ENCODE results near the gene BRD3. TPM values are rescaled to one million over a fixed set of nuclear protein-coding genes. Genes with fewer than 3 reads are reported as not detected.

Gene BRD3
- total RNA-seq, 1 donor from 2014 or later = 19.9 TPM

DNA sequence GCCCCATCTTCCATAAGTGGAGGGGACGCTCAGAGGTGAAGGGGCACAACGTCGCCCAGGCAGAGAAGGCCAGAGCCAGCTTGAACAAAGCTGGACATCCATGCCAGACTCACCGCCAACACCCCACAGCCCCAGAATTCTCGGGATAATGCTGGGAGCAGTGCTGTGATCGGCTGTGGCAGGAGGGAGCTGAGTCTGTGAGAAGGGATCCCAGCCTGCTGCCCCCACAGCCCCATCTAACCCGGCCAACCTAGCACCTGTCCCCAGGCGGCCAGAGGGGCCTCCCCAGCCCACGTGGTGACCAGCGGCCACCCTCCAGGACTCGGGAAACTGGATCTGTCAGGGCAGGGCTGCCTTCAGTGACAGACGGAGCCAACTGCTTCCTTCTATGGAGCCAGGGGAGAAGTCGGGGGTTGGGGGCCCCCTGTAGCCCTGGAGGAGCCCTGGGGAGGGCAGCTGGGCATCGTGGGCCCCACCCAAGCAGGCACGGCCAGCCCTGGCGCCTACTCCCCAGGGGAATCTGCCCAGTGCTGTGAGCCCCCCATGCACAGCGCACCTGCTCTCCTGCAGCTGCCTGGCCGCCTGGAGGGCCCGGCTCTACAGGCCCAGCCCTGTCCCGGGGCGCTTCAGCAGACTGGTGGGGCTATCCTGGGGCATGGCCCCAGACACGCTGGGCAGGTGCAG is 6.0 kb downstream of the BRD3 start:
- TF ChIP-seq, protein P1, sequence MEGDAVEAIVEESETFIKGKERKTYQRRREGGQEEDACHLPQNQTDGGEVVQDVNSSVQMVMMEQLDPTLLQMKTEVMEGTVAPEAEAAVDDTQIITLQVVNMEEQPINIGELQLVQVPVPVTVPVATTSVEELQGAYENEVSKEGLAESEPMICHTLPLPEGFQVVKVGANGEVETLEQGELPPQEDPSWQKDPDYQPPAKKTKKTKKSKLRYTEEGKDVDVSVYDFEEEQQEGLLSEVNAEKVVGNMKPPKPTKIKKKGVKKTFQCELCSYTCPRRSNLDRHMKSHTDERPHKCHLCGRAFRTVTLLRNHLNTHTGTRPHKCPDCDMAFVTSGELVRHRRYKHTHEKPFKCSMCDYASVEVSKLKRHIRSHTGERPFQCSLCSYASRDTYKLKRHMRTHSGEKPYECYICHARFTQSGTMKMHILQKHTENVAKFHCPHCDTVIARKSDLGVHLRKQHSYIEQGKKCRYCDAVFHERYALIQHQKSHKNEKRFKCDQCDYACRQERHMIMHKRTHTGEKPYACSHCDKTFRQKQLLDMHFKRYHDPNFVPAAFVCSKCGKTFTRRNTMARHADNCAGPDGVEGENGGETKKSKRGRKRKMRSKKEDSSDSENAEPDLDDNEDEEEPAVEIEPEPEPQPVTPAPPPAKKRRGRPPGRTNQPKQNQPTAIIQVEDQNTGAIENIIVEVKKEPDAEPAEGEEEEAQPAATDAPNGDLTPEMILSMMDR (conservative IDR thresholded peaks at IDR 0.05; ENCODE audit: low read depth, low read length) = no peak
- DNase-seq (ENCODE audit: low read depth) = no peak
- H3K4me3 ChIP-seq (ENCODE audit: low read depth, low read length) = no peak overlapping the region

DNA sequence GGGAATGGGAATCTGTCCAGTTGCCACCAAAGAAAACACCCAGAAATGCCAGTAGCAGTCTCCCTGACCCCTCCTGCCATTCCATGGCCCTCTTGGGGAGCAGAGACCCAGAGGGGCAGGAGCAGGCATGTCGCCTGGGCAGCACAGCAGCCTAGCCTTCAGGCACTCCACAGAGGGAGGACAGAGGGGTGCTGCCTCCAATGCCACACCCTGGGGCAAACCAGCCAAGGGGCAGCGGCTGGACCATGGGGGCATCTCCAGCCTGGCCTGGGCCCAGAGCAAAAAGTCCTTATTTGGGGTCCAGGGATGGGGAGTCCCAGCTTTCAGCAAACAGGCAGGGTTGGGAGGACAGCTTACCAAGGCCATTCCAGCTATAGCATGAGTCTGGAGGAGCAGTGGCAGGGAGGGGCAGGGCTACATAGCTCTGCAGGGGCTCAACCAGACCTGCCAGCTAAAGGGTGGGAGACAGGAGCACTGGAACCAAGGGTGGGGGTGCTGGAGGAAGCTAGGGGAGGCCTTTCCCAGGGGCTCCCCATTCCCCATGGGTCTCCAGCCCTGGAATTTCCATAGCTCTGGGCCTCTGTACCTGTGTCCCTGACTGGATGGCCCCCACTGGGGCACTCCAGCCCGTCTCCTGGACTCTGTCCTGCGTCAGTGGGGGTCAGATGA is 6.7 kb downstream of the BRD3 start:
- H3K4me3 ChIP-seq (ENCODE audit: low read depth, low read length) = no peak overlapping the region
- no peak for DNase-seq (ENCODE audit: low read depth)
- TF ChIP-seq, protein P1 (conservative IDR thresholded peaks at IDR 0.05; ENCODE audit: low read depth, low read length) = no peak

DNA sequence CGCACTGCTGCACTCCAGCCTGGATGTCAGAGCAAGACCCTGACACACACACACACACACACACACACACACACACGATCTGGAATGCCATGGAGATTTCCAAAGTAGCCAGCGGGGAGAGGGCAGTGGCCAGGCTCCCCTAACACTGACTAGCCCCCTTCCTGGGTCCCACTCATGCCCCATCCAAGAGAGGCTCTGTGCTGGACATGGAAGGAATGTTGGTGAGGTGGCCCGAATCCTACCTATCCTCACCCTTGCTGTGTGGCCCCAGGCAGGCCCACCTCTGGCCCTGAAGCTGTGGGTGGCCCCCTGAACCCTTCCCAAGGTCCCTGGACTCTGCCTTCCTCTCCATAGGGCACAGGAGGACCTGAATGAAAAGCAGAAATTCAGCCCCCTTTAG is 7.3 kb downstream of the BRD3 start:
- no peak overlapping the region for H3K4me3 ChIP-seq (ENCODE audit: low read depth, low read length)
- DNase-seq (ENCODE audit: low read depth) = no peak
- TF ChIP-seq, protein P1 (conservative IDR thresholded peaks at IDR 0.05; ENCODE audit: low read depth, low read length) = no peak

DNA sequence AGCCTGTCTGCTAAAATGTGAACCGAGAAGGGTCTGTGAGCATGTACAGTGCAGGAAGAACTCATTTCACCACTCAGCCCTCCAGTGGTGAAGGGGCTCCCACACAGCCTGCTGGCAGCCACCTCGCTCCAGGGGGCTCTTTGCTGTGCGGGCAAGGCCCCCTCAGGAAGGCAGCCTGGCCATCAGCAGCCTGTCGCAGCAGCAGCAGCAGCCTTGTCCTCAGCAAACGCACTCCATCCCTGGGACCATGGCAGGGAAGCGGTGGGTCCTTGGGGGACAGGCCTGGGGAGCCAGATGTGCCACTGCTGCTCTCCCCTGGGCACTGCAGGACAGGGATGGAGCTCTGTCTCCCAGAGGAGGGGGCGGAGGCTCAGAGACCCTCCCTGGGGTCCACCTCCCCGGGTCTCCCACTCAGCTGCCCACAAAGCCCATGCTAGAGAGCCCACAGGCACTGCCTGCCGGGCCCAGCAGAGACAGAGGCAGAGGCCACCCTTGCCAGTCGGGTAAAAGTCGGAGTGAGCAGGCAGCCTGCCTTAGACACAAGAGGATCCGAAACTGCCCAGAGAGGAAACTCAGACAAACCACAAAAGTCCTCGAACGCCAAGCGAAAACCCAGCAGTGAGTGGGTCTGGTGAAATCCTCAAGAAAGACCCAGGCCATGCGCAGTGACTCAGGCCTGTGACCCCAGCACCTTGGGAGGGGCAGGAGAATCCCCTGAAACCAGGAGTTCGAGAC is 8.0 kb downstream of the BRD3 start:
- TF ChIP-seq, protein P1 (conservative IDR thresholded peaks at IDR 0.05; ENCODE audit: low read depth, low read length) = no peak
- no peak for DNase-seq (ENCODE audit: low read depth)
- H3K4me3 ChIP-seq (ENCODE audit: low read depth, low read length) = no peak overlapping the region

DNA sequence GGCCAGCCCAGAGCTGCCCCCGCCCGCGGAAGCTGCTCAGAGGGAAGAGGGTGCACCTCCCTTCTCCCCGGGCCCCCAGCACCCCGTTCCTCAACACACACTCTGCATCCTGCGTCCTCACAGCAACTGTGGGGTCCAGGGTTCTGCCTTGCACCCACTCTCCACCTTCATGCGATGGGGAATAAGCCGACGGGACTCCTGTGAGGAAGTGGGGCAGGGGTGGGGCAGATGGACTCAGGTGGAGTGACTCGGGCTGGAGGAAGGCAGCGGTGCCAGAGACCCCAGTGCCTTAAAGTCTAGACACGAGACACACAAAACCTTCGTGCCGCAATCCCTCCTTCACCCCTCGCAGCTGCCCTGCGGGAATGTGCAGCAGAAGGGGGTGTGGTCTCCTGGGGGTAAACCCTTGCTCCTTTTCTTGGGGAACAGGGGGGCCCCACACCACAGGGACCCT is 8.6 kb downstream of the BRD3 start:
- TF ChIP-seq, protein P1 (conservative IDR thresholded peaks at IDR 0.05; ENCODE audit: low read depth, low read length) = no peak
- H3K4me3 ChIP-seq (ENCODE audit: low read depth, low read length) = no peak overlapping the region
- DNase-seq (ENCODE audit: low read depth) = no peak

DNA sequence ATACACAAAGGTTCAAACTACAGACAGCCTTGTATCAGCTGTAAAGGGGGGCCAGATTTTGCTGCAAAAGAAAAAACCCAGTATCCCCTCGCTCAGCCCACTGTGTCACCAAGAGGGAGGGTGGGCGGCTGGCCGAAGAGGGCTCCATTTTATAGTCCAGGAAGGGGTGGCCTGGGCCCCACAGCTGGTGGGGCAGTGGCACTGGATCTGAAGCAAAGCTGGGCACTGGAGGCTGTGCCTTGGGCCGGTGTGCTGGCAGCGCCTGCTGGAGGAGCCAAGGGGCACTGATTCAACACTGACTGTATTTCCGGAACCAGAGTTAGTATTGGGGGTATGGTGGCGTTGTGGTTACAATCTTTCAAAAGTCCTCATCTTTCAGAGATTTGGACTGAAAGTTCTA is 9.1 kb downstream of the BRD3 start:
- TF ChIP-seq, protein P1 (conservative IDR thresholded peaks at IDR 0.05; ENCODE audit: low read depth, low read length) = no peak
- H3K4me3 ChIP-seq (ENCODE audit: low read depth, low read length) = no peak overlapping the region
- DNase-seq (ENCODE audit: low read depth) = no peak

Data from epithelial cell of proximal tubule (primary cell).